DMS53 treated with DMSO at 0.1 percent for 48 hours (cell line): ENCODE results near the gene RAD51.

Experiments
- DNase-seq: peaks from one replicate; lab custom pipeline; 2025; ENCODE audit not compliant: unreplicated experiment; lab: John Stamatoyannopoulos, UW

RAD51 gene

GRCh38 chr15:40759961-40760360, 65.0 kb downstream of the RAD51 start:
- no peak for DNase-seq

GRCh38 chr15:40762919-40763800, 68.2 kb downstream of the RAD51 start:
- DNase-seq = peak; percentile 65

- DNase-seq = no peak
Observed at GRCh38 chr15:40763801-40764628, 69.0 kb downstream of the RAD51 start, which contains the start of gene GCHFR. GCHFR (plus strand) TSS chr15:40764068; CDS start chr15:40764181, 113 bp downstream.

- no peak for DNase-seq
Observed at GRCh38 chr15:40764629-40765103, 69.7 kb downstream of the RAD51 start.

GRCh38 chr15:40766194-40766815, 71.3 kb downstream of the RAD51 start:
- no peak for DNase-seq

- DNase-seq = no peak
Observed at GRCh38 chr15:40766906-40767837, 72.2 kb downstream of the RAD51 start.

- no peak for DNase-seq
Observed at GRCh38 chr15:40767838-40768500, 73.0 kb downstream of the RAD51 start.

GRCh38 chr15:40768521-40769273, 73.7 kb downstream of the RAD51 start:
- no peak for DNase-seq

- no peak for DNase-seq
Observed at GRCh38 chr15:40769274-40770146, 74.5 kb downstream of the RAD51 start, which contains the start of gene C15orf62. C15orf62 (plus strand) TSS chr15:40769980; CDS start chr15:40770496, 516 bp downstream.

GRCh38 chr15:40770147-40770721, 75.3 kb downstream of the RAD51 start:
- no peak for DNase-seq

GRCh38 chr15:40771242-40771641, 76.3 kb downstream of the RAD51 start:
- no peak for DNase-seq

- no peak for DNase-seq
Observed at GRCh38 chr15:40772014-40772413, 77.0 kb downstream of the RAD51 start.

- DNase-seq = no peak
Observed at GRCh38 chr15:40773496-40773895, 78.5 kb downstream of the RAD51 start.

- DNase-seq = no peak
Observed at GRCh38 chr15:40773902-40774301, 78.9 kb downstream of the RAD51 start.

GRCh38 chr15:40775007-40775406, 80.0 kb downstream of the RAD51 start:
- no peak for DNase-seq

- no peak for DNase-seq
Observed at GRCh38 chr15:40775740-40776536, 81.0 kb downstream of the RAD51 start.
